Endothelial cell of umbilical vein (primary cell): ENCODE data around the gene TRAP1. TPM values are rescaled to one million over a fixed set of nuclear protein-coding genes. Genes with fewer than 3 reads are reported as not detected.

ENCODE experiments used
- BruUV-seq: library from RNA; stranded (reverse); fragments of 400-500 nt; replicated peaks from 2 replicates; lab custom pipeline; 2021; lab: Mats Ljungman, UMichigan
- CTCF ChIA-PET: fragments of 300-600, 350-600 bp; sonication (Branson Sonifier 250); formaldehyde crosslinking; loops from one replicate; lab custom pipeline; 2021; ENCODE audit warnings: antibody characterized with exemption, inconsistent platforms; lab: Charles Lee
- POLR2A ChIA-PET: fragments of 300-600, 350-600 bp; sonication (Branson Sonifier 250); formaldehyde crosslinking; loops from one replicate; lab custom pipeline; 2021; ENCODE audit warnings: antibody characterized with exemption, inconsistent platforms; lab: Charles Lee
- DNase-seq: peaks from one replicate; pipeline ENCODE4 v3.0.0-alpha.2; 2011; ENCODE audit warnings: low read depth, low spot score
- FAIRE-seq: peaks from 2 replicates; lab custom pipeline; 2011; peaks lifted over from hg19 to GRCh38; lab: Jason Lieb, UNC
- H2AFZ ChIP-seq: 2 replicates; pipeline ENCODE4 v1.6.0; 2012; ENCODE audit warnings: low read depth, low read length, control low read depth, inconsistent platforms
- H3K27ac ChIP-seq: 2 replicates; pipeline ENCODE4 v1.5.1; 2011; ENCODE audit warnings: low read depth, mild to moderate bottlenecking, control low read depth, low read length, moderate library complexity; ENCODE audit not compliant: insufficient read depth
- H3K27me3 ChIP-seq, 2 experiments: 2 replicates each; pipeline versions ENCODE4 v1.6.0 to v1.6.1; 2011; ENCODE audit warnings: low read length in 2 of 2, mixed read lengths in 1 of 2; ENCODE audit not compliant: control insufficient read depth in 2 of 2, insufficient read depth in 2 of 2
- H3K36me3 ChIP-seq, 2 experiments: 2 replicates in 1 of 2; 3 replicates in 1 of 2; pipeline ENCODE4 v1.5.1; 2011; ENCODE audit warnings: low read length in 2 of 2, mild to moderate bottlenecking in 1 of 2, moderate library complexity in 1 of 2; ENCODE audit not compliant: control insufficient read depth in 2 of 2, insufficient read depth in 2 of 2; ENCODE audit errors: extremely low read depth in 1 of 2
- H3K4me1 ChIP-seq: 3 replicates; pipeline ENCODE4 v1.5.1; 2011; ENCODE audit warnings: mild to moderate bottlenecking, low read length; ENCODE audit not compliant: control insufficient read depth, insufficient read depth; ENCODE audit errors: extremely low read depth
- H3K4me2 ChIP-seq: 2 replicates; pipeline ENCODE4 v1.6.1; 2011; ENCODE audit warnings: low read length, control low read depth, mixed read lengths; ENCODE audit not compliant: insufficient read depth
- H3K4me3 ChIP-seq, 3 experiments: fragments of 200-600 bp in 1 of 3; sonication (generic), shearing (Covaris generic) in 1 of 3; replicated peaks in 1 of 3; 2 replicates each; pipeline ENCODE4 v1.5.1; 2011 to 2016; ENCODE audit warnings: control low read depth in 3 of 3, low read length in 3 of 3, mild to moderate bottlenecking in 2 of 3, inconsistent platforms in 1 of 3, low read depth in 1 of 3, moderate library complexity in 1 of 3; ENCODE audit not compliant: insufficient read depth in 1 of 3
- H3K79me2 ChIP-seq: 2 replicates; pipeline ENCODE4 v1.6.0; 2012; ENCODE audit warnings: low read length, inconsistent platforms; ENCODE audit not compliant: control insufficient read depth, insufficient read depth
- H3K9ac ChIP-seq: replicated peaks from 2 replicates; pipeline ENCODE3; 2011; ENCODE audit warnings: low read length, control low read depth; ENCODE audit not compliant: insufficient read depth; ENCODE audit errors: extremely low read depth
- H3K9me1 ChIP-seq: replicated peaks from 3 replicates; pipeline ENCODE4 v1.6.0; 2011; ENCODE audit warnings: mild to moderate bottlenecking, low read length; ENCODE audit not compliant: control insufficient read depth, insufficient read depth; ENCODE audit errors: extremely low read depth
- H3K9me3 ChIP-seq: replicated peaks from 2 replicates; pipeline ENCODE4 v1.5.1; 2012; ENCODE audit warnings: low read length, inconsistent platforms; ENCODE audit not compliant: control insufficient read depth, insufficient read depth
- H4K20me1 ChIP-seq: replicated peaks from 2 replicates; pipeline ENCODE3; 2011; ENCODE audit warnings: mild to moderate bottlenecking, low read length; ENCODE audit not compliant: control insufficient read depth, insufficient read depth; ENCODE audit errors: extremely low read depth
- EZH2 ChIP-seq: IDR thresholded peaks from 2 replicates; pipeline ENCODE4 v1.6.1; 2012; ENCODE audit warnings: borderline replicate concordance, low read depth, mild to moderate bottlenecking, moderate library complexity, low read length, inconsistent platforms; ENCODE audit not compliant: severe bottlenecking
- FOS ChIP-seq: IDR thresholded peaks from 2 replicates; pipeline ENCODE4 v1.6.1; 2011; ENCODE audit warnings: mild to moderate bottlenecking, low read length, moderate library complexity, borderline replicate concordance; ENCODE audit not compliant: insufficient read depth
- GATA2 ChIP-seq: IDR thresholded peaks from 2 replicates; pipeline ENCODE4 v1.7.0; 2011; ENCODE audit warnings: low read depth, mild to moderate bottlenecking, moderate library complexity, mixed read lengths, low read length; ENCODE audit not compliant: insufficient read length, insufficient read depth
- JUN ChIP-seq: IDR thresholded peaks from 2 replicates; pipeline ENCODE4 v1.6.1; 2011; ENCODE audit warnings: borderline replicate concordance, low read depth; ENCODE audit not compliant: insufficient read length, insufficient read depth
- MAX ChIP-seq: IDR thresholded peaks from 2 replicates; pipeline ENCODE4 v1.6.1; 2011; ENCODE audit not compliant: insufficient read depth, insufficient read length
- MYC ChIP-seq: IDR thresholded peaks from one replicate; pipeline ENCODE4 v1.6.1; 2011; ENCODE audit warnings: mild to moderate bottlenecking, low read depth, low read length
- POLR2A ChIP-seq: IDR thresholded peaks from 2 replicates; pipeline ENCODE4 v1.6.1; 2012; ENCODE audit warnings: low read depth, mild to moderate bottlenecking, control low read depth, low read length
- POLR2AphosphoS5 ChIP-seq: IDR thresholded peaks from 2 replicates; pipeline ENCODE4 v1.6.1; 2012; ENCODE audit warnings: low read depth, mild to moderate bottlenecking, control low read depth, low read length, moderate library complexity; ENCODE audit not compliant: insufficient read depth
- dilution Hi-C: fragments of 300-500 bp; cut with MboI; formaldehyde crosslinking; loops from one replicate; pipeline ENCODE4 v1.15.0; 2019; ENCODE audit warnings: low sequenced_read_pairs; ENCODE audit not compliant: extremely low pct_ligation_motif_present
- intact Hi-C: fragments of 100-400 bp; cut with micrococcal nuclease; formaldehyde crosslinking; loops from one replicate; pipeline ENCODE4 v1.10.0; 2022
- polyA plus RNA-seq, 4 experiments: library from polyadenylated mRNA; depleted of rRNA in 3 of 4; stranded (reverse) in 3 of 4; unstranded in 1 of 4; fragments of >200 nt; gene quantifications; 2 replicates each; pipeline versions ENCODE4 v1.2.1 to v1.2.3, GENCODE V29; 2011 to 2012; ENCODE audit warnings: missing spikeins in 1 of 4
- total RNA-seq: library from RNA; stranded (reverse); gene quantifications from 2 replicates; pipeline ENCODE4 v1.2.3, GENCODE V29; 2021
- TF ChIP-seq, protein P1 (sequence below), 2 donors: IDR thresholded peaks; 1 replicate in 1 of 2; 2 replicates in 1 of 2; pipeline ENCODE4 v1.5.1; 2011; ENCODE audit warnings: low read length in 2 of 2, mild to moderate bottlenecking in 2 of 2, moderate library complexity in 2 of 2, control low read depth in 1 of 2, inconsistent platforms in 1 of 2, low read depth in 1 of 2; ENCODE audit not compliant: insufficient read depth in 1 of 2; ENCODE audit errors: extremely low read depth in 1 of 2

The TRAP1 gene
- total and polyA plus RNA-seq, 2 donors (not counting 3 experiments of a cell fraction or from before 2014, with no cell fraction given): 95.6 to 102 TPM

GRCh38 chr16:3665508-3665907 is 51.8 kb downstream of the TRAP1 start:
- intact Hi-C loops: no loop called here
- H3K9ac ChIP-seq: no peak overlapping the region
- H2AFZ ChIP-seq: no peak overlapping the region
- no peak for DNase-seq
- TF ChIP-seq POLR2AphosphoS5 (no peak), EZH2 (no peak), MYC (no peak), MAX (no peak), POLR2A (no peak), FOS (no peak), GATA2 (no peak), JUN (no peak)
- TF ChIP-seq, protein P1, sequence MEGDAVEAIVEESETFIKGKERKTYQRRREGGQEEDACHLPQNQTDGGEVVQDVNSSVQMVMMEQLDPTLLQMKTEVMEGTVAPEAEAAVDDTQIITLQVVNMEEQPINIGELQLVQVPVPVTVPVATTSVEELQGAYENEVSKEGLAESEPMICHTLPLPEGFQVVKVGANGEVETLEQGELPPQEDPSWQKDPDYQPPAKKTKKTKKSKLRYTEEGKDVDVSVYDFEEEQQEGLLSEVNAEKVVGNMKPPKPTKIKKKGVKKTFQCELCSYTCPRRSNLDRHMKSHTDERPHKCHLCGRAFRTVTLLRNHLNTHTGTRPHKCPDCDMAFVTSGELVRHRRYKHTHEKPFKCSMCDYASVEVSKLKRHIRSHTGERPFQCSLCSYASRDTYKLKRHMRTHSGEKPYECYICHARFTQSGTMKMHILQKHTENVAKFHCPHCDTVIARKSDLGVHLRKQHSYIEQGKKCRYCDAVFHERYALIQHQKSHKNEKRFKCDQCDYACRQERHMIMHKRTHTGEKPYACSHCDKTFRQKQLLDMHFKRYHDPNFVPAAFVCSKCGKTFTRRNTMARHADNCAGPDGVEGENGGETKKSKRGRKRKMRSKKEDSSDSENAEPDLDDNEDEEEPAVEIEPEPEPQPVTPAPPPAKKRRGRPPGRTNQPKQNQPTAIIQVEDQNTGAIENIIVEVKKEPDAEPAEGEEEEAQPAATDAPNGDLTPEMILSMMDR (IDR thresholded peaks at IDR 0.05; ENCODE audit: extremely low read depth in 1 of 2, insufficient read depth in 1 of 2, low read depth in 1 of 2, low read length in 2 of 2): no peak
- ChIA-PET CTCF (interaction anchor here (1.0 kb wide), 1 partner anchor 25 kb away, joined by 3 read pairs; no protein-coding TSS in a partner anchor), POLR2A (no interaction called here)
- no TSS peak for BruUV-seq
- no peaks in the 10 kb centered on the region for H3K79me2 ChIP-seq
- dilution Hi-C loops: no loop called here
- H4K20me1 ChIP-seq: no peaks in the 10 kb centered on the region
- H3K4me1 ChIP-seq: no peaks in the 10 kb centered on the region
- no peak overlapping the region for H3K4me3 ChIP-seq
- no peaks in the 10 kb centered on the region for H3K9me3 ChIP-seq
- H3K27me3 ChIP-seq: no peaks in the 10 kb centered on the region
- H3K27ac ChIP-seq: no peak overlapping the region
- FAIRE-seq: no peak
- H3K4me2 ChIP-seq: no peak overlapping the region
- H3K36me3 ChIP-seq: peaks cover 15 to 34% of the 10 kb centered on the region in 2 experiments
- H3K9me1 ChIP-seq: no peaks in the 10 kb centered on the region
